IMR-90 (cell line): ENCODE measurements around the gene MYH9. TPM values are rescaled to one million over a fixed set of nuclear protein-coding genes. Genes with fewer than 3 reads are reported as not detected.

Source experiments
- ATAC-seq: fragments of 200-7000 bp; cut with Tn5 transposase; 2 replicates; pipeline ENCODE4 v1.9.1; 2020; ENCODE audit warnings: low read depth, mild to moderate bottlenecking, moderate library complexity
- BruUV-seq: library from RNA; stranded (reverse); fragments of 400-500 nt; replicated peaks from 2 replicates; lab custom pipeline; 2021; lab: Mats Ljungman, UMichigan
- CTCF ChIA-PET: fragments of 300-600 bp; formaldehyde crosslinking; extraction: SDS; loops from one replicate; lab custom pipeline; 2021; ENCODE audit warnings: antibody characterized with exemption; lab: Yijun Ruan, JAX
- POLR2A ChIA-PET: fragments of 300-600 bp; sonication (Branson Sonifier 250); formaldehyde crosslinking; loops from one replicate; lab custom pipeline; 2022; ENCODE audit warnings: antibody characterized with exemption; ENCODE audit not compliant: unreplicated experiment; lab: Charles Lee
- DNase-seq: peaks from one replicate; pipeline ENCODE4 v3.0.0; 2013
- H2AFZ ChIP-seq: replicated peaks from 2 replicates; pipeline ENCODE3; 2013; ENCODE audit warnings: low read length, mild to moderate bottlenecking; ENCODE audit not compliant: poor library complexity
- H2AK5ac ChIP-seq: 2 replicates; pipeline ENCODE4 v1.6.1; 2013; ENCODE audit warnings: low read depth, low read length, inconsistent platforms
- H2AK9ac ChIP-seq: replicated peaks from 2 replicates; pipeline ENCODE3; 2013; ENCODE audit warnings: mild to moderate bottlenecking, low read depth, low read length, moderate library complexity; ENCODE audit not compliant: poor library complexity
- H2BK120ac ChIP-seq: 2 replicates; pipeline ENCODE4 v1.6.1; 2013; ENCODE audit warnings: low read depth, low read length, inconsistent platforms
- H2BK15ac ChIP-seq: 3 replicates; pipeline ENCODE4 v1.6.1; 2013; ENCODE audit warnings: low read depth, low read length, inconsistent platforms
- H2BK20ac ChIP-seq: 2 replicates; pipeline ENCODE4 v1.6.1; 2013; ENCODE audit warnings: low read depth, mild to moderate bottlenecking, inconsistent platforms, low read length, moderate library complexity
- H2BK5ac ChIP-seq: 2 replicates; pipeline ENCODE4 v1.6.1; 2013; ENCODE audit warnings: mild to moderate bottlenecking, low read depth, low read length, inconsistent platforms; ENCODE audit not compliant: poor library complexity, severe bottlenecking
- H3K14ac ChIP-seq: replicated peaks from 2 replicates; pipeline ENCODE4 v1.6.1; 2013; ENCODE audit warnings: low read depth, low read length, inconsistent platforms
- H3K18ac ChIP-seq: 2 replicates; pipeline ENCODE4 v1.6.1; 2013; ENCODE audit warnings: low read depth, low read length, control low read depth
- H3K23ac ChIP-seq: 2 replicates; pipeline ENCODE4 v1.6.1; 2013; ENCODE audit warnings: low read depth, low read length, inconsistent platforms
- H3K27ac ChIP-seq: 2 replicates; pipeline ENCODE4 v1.5.1; 2013; ENCODE audit warnings: mild to moderate bottlenecking, control low read depth, low read length; ENCODE audit not compliant: insufficient read depth
- H3K27me3 ChIP-seq: 2 replicates; pipeline ENCODE4 v1.6.1; 2013; ENCODE audit warnings: low read length; ENCODE audit not compliant: control insufficient read depth, insufficient read depth
- H3K36me3 ChIP-seq: 2 replicates; pipeline ENCODE4 v1.6.1; 2013; ENCODE audit warnings: low read length, mixed read lengths; ENCODE audit not compliant: control insufficient read depth, insufficient read depth
- H3K4ac ChIP-seq: 2 replicates; pipeline ENCODE4 v1.6.1; 2013; ENCODE audit warnings: low read depth, low read length, inconsistent platforms
- H3K4me1 ChIP-seq: 2 replicates; pipeline ENCODE4 v1.6.1; 2013; ENCODE audit warnings: low read length, mixed read lengths; ENCODE audit not compliant: control insufficient read depth, insufficient read depth
- H3K4me2 ChIP-seq: 2 replicates; pipeline ENCODE4 v1.6.1; 2013; ENCODE audit warnings: low read depth, mild to moderate bottlenecking, control low read depth, low read length, moderate library complexity
- H3K4me3 ChIP-seq: 2 replicates; pipeline ENCODE4 v1.5.1; 2013; ENCODE audit warnings: low read depth, mild to moderate bottlenecking, control low read depth, low read length, moderate library complexity; ENCODE audit not compliant: insufficient read depth
- H3K56ac ChIP-seq: 2 replicates; pipeline ENCODE4 v1.6.1; 2013; ENCODE audit warnings: low read length, inconsistent platforms; ENCODE audit not compliant: insufficient read depth; ENCODE audit errors: extremely low read depth
- H3K79me1 ChIP-seq, 2 experiments: 2 replicates each; pipeline ENCODE4 v1.6.1; 2013; ENCODE audit warnings: low read length in 2 of 2, inconsistent platforms in 1 of 2, low read depth in 1 of 2
- H3K9ac ChIP-seq: 2 replicates; pipeline ENCODE4 v1.6.1; 2013; ENCODE audit warnings: low read depth, low read length, control low read depth
- H3K9me1 ChIP-seq: 2 replicates; pipeline ENCODE4 v1.6.1; 2013; ENCODE audit warnings: low read length, inconsistent platforms; ENCODE audit not compliant: insufficient read depth
- H3K9me3 ChIP-seq: 2 replicates; pipeline ENCODE4 v1.6.1; 2013; ENCODE audit warnings: low read length; ENCODE audit not compliant: control insufficient read depth, insufficient read depth
- H4K20me1 ChIP-seq: 2 replicates; pipeline ENCODE4 v1.6.1; 2013; ENCODE audit warnings: low read length, inconsistent platforms; ENCODE audit not compliant: insufficient read depth
- H4K5ac ChIP-seq: 2 replicates; pipeline ENCODE4 v1.6.1; 2013; ENCODE audit warnings: mild to moderate bottlenecking, low read depth, low read length, control low read depth
- H4K8ac ChIP-seq, 2 experiments: 2 replicates each; pipeline ENCODE4 v1.6.1; 2013; ENCODE audit warnings: low read depth in 2 of 2, low read length in 2 of 2, control low read depth in 1 of 2, inconsistent platforms in 1 of 2
- H4K91ac ChIP-seq: 2 replicates; pipeline ENCODE4 v1.6.1; 2013; ENCODE audit warnings: low read depth, low read length, inconsistent platforms; ENCODE audit not compliant: insufficient read depth
- CTCF ChIP-seq: conservative IDR thresholded peaks from 2 replicates; pipeline ENCODE4 v1.5.1; 2012; ENCODE audit warnings: mild to moderate bottlenecking, low read depth, low read length, improper control_type of control experiment
- ELK1 ChIP-seq: fragments of 150-350 bp; IDR thresholded peaks from 2 replicates; pipeline ENCODE4 v1.6.1; 2016; ENCODE audit warnings: low read depth, mild to moderate bottlenecking, low read length, moderate library complexity, borderline replicate concordance
- FOS ChIP-seq: fragments of 150-350 bp; IDR thresholded peaks from 2 replicates; pipeline ENCODE4 v1.6.1; 2016; ENCODE audit warnings: low read depth, low read length
- RCOR1 ChIP-seq: IDR thresholded peaks from 2 replicates; pipeline ENCODE4 v1.6.1; 2012; ENCODE audit warnings: mild to moderate bottlenecking, low read length, improper control_type of control experiment; ENCODE audit not compliant: insufficient replicate concordance
- RFX5 ChIP-seq: IDR thresholded peaks from 2 replicates; pipeline ENCODE4 v1.8.0; 2012; ENCODE audit warnings: low read depth, mild to moderate bottlenecking, low read length, moderate library complexity
- USF2 ChIP-seq: fragments of 150-350 bp; IDR thresholded peaks from 2 replicates; pipeline ENCODE4 v1.6.1; 2017; ENCODE audit warnings: mild to moderate bottlenecking, antibody characterized with exemption, low read length, low read depth
- WGBS, 2 experiments: methylation state at CpG; one replicate each; pipeline versions ENCODE4 v1.1.5 to v1.1.7; 2013; ENCODE audit warnings: missing lambda C conversion rate in 2 of 2; ENCODE audit not compliant: insufficient read length in 1 of 2; ENCODE audit errors: extremely low coverage in 2 of 2; 5-methylcytosine and 5-hydroxymethylcytosine counted together
- dilution Hi-C: fragments of 300-500 bp; cut with HindIII; formaldehyde crosslinking; loops from one replicate; pipeline ENCODE4 v1.14.3; 2018; ENCODE audit warnings: low sequenced_read_pairs; ENCODE audit not compliant: unreplicated experiment
- in situ Hi-C: fragments of 300-500 bp; cut with MboI; formaldehyde crosslinking; loops from 3 replicates; pipeline ENCODE4 v1.14.3; 2019; ENCODE audit warnings: low sequenced_read_pairs, inconsistent platforms, mixed read lengths
- intact Hi-C: fragments of 100-400 bp; cut with micrococcal nuclease; formaldehyde crosslinking; loops from 2 replicates; pipeline ENCODE4 v1.10.0; 2022
- polyA plus RNA-seq, 3 experiments: library from polyadenylated mRNA; depleted of rRNA; stranded (reverse); fragments of >200 nt; gene quantifications; 2 replicates each; pipeline ENCODE4 v1.2.3, GENCODE V29; 2012; ENCODE audit warnings: low replicate concordance in 1 of 3
- total RNA-seq: library from RNA; depleted of rRNA; stranded (reverse); fragments of >200 nt; gene quantifications from 2 replicates; pipeline ENCODE4 v1.2.3, GENCODE V29; 2012

The MYH9 gene
- total and polyA plus RNA-seq, 2 of the 4 experiments (the other 2 are of a cell fraction), result 475 to 554 TPM

- H3K9ac ChIP-seq, result 0 out of 2 replicates have a peak overlapping the region, but pooled peaks have one; percentile 2
- in situ Hi-C loops (no loop called here), dilution Hi-C loops (no loop called here), intact Hi-C loops (no loop called here)
- H3K23ac ChIP-seq, result peak overlapping the region; percentile 82
- no peak for TF ChIP-seq USF2
- TF ChIP-seq FOS, result no peak
- TF ChIP-seq RFX5, result no peak
- TF ChIP-seq ELK1, result no peak
- TF ChIP-seq RCOR1, result no peak
- 0 out of 2 replicates have a peak, but pooled peaks have one; percentile 5 for TF ChIP-seq CTCF
- H3K4me2 ChIP-seq, result no peak overlapping the region
- H3K56ac ChIP-seq, result peak overlapping the region; percentile 34; the same call in 1 of the 2 replicates
- peak; percentile 24 for ATAC-seq
- H4K5ac ChIP-seq, result peak overlapping the region; percentile 21
- WGBS, 2 experiments, result 47% methylated on average over 5 of the region's 14 CpGs; no CpG with 5 or more reads in 1 of the 2 experiments
- no peaks in the 10 kb centered on the region for H3K9me3 ChIP-seq
- H3K27me3 ChIP-seq, result no peaks in the 10 kb centered on the region
- peak overlapping the region; percentile 100 for H3K4ac ChIP-seq
- H2BK5ac ChIP-seq, result peak overlapping the region; percentile 100
- H2AK5ac ChIP-seq, result peak overlapping the region; percentile 95
- H4K20me1 ChIP-seq, result peaks cover 85% of the 10 kb centered on the region
- peak overlapping the region; percentile 84 to 95; a peak in 3 of 4 replicates for H4K8ac ChIP-seq
- H3K27ac ChIP-seq, result peak overlapping the region; percentile 87
- H3K14ac ChIP-seq, result peak overlapping the region; percentile 78
- H3K18ac ChIP-seq, result peak overlapping the region; percentile 15; the same call in 1 of the 2 replicates
- BruUV-seq, result no TSS peak
- peaks cover 42% of the 10 kb centered on the region for H3K4me1 ChIP-seq
- DNase-seq, result peak; percentile 71
- H2BK15ac ChIP-seq, result peak overlapping the region; percentile 3; the same call in 1 of the 3 replicates
- H3K79me1 ChIP-seq, result peaks cover 45 to 95% of the 10 kb centered on the region in 2 experiments
- peaks cover 91% of the 10 kb centered on the region for H3K36me3 ChIP-seq
- peak overlapping the region; percentile 67 for H4K91ac ChIP-seq
- CTCF ChIA-PET, result no interaction called here
- H2AFZ ChIP-seq, result peak overlapping the region; percentile 58
- H2AK9ac ChIP-seq, result peak overlapping the region; percentile 81
- H2BK20ac ChIP-seq, result peak overlapping the region; percentile 82
- POLR2A ChIA-PET, result interaction anchor here (0.8 kb wide), 1 partner anchor 55 kb away, joined by 3 read pairs; no protein-coding TSS in a partner anchor
- H2BK120ac ChIP-seq, result peak overlapping the region; percentile 96
- no peak overlapping the region for H3K4me3 ChIP-seq
- H3K9me1 ChIP-seq, result peaks cover 52% of the 10 kb centered on the region
Measured at GRCh38 chr22:36323182-36323854, 64.4 kb downstream of the MYH9 start.
